ENCODE measurements around the gene HIPK2. TPM values are rescaled to one million over a fixed set of nuclear protein-coding genes. Genes with fewer than 3 reads are reported as not detected.

Gene HIPK2
- total and polyA plus RNA-seq, 2 donors, result 8.5 to 9.8 TPM

GRCh38 chr7:139753081-139753692, 24.6 kb downstream of the HIPK2 start:
- 61% methylated on average over 7 of the region's 7 CpGs for WGBS
- no peaks in the 10 kb centered on the region for H3K4me1 ChIP-seq (ENCODE audit: insufficient read depth)
- no peaks in the 10 kb centered on the region for H3K36me3 ChIP-seq (ENCODE audit: insufficient read depth)
- DNase-seq (ENCODE audit: extremely low spot score), result no peak
- H3K27ac ChIP-seq (ENCODE audit: low read depth), result no peak overlapping the region
- H3K4me3 ChIP-seq (ENCODE audit: low read depth, low read length), result no peak overlapping the region

- DNase-seq (ENCODE audit: extremely low spot score), result no peak
- H3K27ac ChIP-seq (ENCODE audit: low read depth), result no peak overlapping the region
- H3K36me3 ChIP-seq (ENCODE audit: insufficient read depth), result no peaks in the 10 kb centered on the region
- no peaks in the 10 kb centered on the region for H3K4me1 ChIP-seq (ENCODE audit: insufficient read depth)
- WGBS, result 69% methylated on average over 5 of the region's 5 CpGs
- no peak overlapping the region for H3K4me3 ChIP-seq (ENCODE audit: low read depth, low read length)
These were observed 25.2 kb downstream of the HIPK2 start for GRCh38 chr7:139752604-139753003.

GRCh38 chr7:139752148-139752547, 25.6 kb downstream of the HIPK2 start:
- 79% methylated on average over 5 of the region's 5 CpGs for WGBS
- Histone ChIP-seq H3K36me3 (ENCODE audit: insufficient read depth) (no peaks in the 10 kb centered on the region), H3K4me1 (ENCODE audit: insufficient read depth) (no peaks in the 10 kb centered on the region), H3K27ac (ENCODE audit: low read depth) (no peak overlapping the region), H3K4me3 (ENCODE audit: low read depth, low read length) (no peak overlapping the region)
- no peak for DNase-seq (ENCODE audit: extremely low spot score)

- no peaks in the 10 kb centered on the region for H3K4me1 ChIP-seq (ENCODE audit: insufficient read depth)
- WGBS, result 95% methylated on average over 6 of the region's 6 CpGs
- H3K4me3 ChIP-seq (ENCODE audit: low read depth, low read length), result no peak overlapping the region
- H3K27ac ChIP-seq (ENCODE audit: low read depth), result no peak overlapping the region
- no peaks in the 10 kb centered on the region for H3K36me3 ChIP-seq (ENCODE audit: insufficient read depth)
- no peak for DNase-seq (ENCODE audit: extremely low spot score)
These were observed 27.2 kb downstream of the HIPK2 start for GRCh38 chr7:139750459-139751095.

- DNase-seq (ENCODE audit: extremely low spot score), result no peak
- H3K36me3 ChIP-seq (ENCODE audit: insufficient read depth), result no peaks in the 10 kb centered on the region
- H3K4me3 ChIP-seq (ENCODE audit: low read depth, low read length), result no peak overlapping the region
- WGBS, result 95% methylated on average over 10 of the region's 10 CpGs
- no peak overlapping the region for H3K27ac ChIP-seq (ENCODE audit: low read depth)
- no peaks in the 10 kb centered on the region for H3K4me1 ChIP-seq (ENCODE audit: insufficient read depth)
These were observed 28.3 kb downstream of the HIPK2 start for GRCh38 chr7:139749545-139749944.

- DNase-seq (ENCODE audit: extremely low spot score), result no peak
- H3K36me3 ChIP-seq (ENCODE audit: insufficient read depth), result no peaks in the 10 kb centered on the region
- no peaks in the 10 kb centered on the region for H3K4me1 ChIP-seq (ENCODE audit: insufficient read depth)
- H3K27ac ChIP-seq (ENCODE audit: low read depth), result no peak overlapping the region
- 90% methylated on average over 5 of the region's 5 CpGs for WGBS
- no peak overlapping the region for H3K4me3 ChIP-seq (ENCODE audit: low read depth, low read length)
These were observed 28.9 kb downstream of the HIPK2 start for GRCh38 chr7:139748941-139749340.

- no peaks in the 10 kb centered on the region for H3K36me3 ChIP-seq (ENCODE audit: insufficient read depth)
- no peaks in the 10 kb centered on the region for H3K4me1 ChIP-seq (ENCODE audit: insufficient read depth)
- DNase-seq (ENCODE audit: extremely low spot score), result no peak
- WGBS, result 86% methylated on average over 9 of the region's 9 CpGs
- no peak overlapping the region for H3K27ac ChIP-seq (ENCODE audit: low read depth)
- H3K4me3 ChIP-seq (ENCODE audit: low read depth, low read length), result no peak overlapping the region
These were observed 29.4 kb downstream of the HIPK2 start for GRCh38 chr7:139748373-139748765.

GRCh38 chr7:139747662-139748372, 30.0 kb downstream of the HIPK2 start:
- Histone ChIP-seq H3K36me3 (ENCODE audit: insufficient read depth) (no peaks in the 10 kb centered on the region), H3K27ac (ENCODE audit: low read depth) (no peak overlapping the region), H3K4me3 (ENCODE audit: low read depth, low read length) (no peak overlapping the region), H3K4me1 (ENCODE audit: insufficient read depth) (no peaks in the 10 kb centered on the region)
- DNase-seq (ENCODE audit: extremely low spot score), result no peak
- 95% methylated on average over 13 of the region's 13 CpGs for WGBS

- 88% methylated on average over 8 of the region's 8 CpGs for WGBS
- DNase-seq (ENCODE audit: extremely low spot score), result no peak
- H3K27ac ChIP-seq (ENCODE audit: low read depth), result no peak overlapping the region
- H3K4me3 ChIP-seq (ENCODE audit: low read depth, low read length), result no peak overlapping the region
- H3K36me3 ChIP-seq (ENCODE audit: insufficient read depth), result no peaks in the 10 kb centered on the region
- H3K4me1 ChIP-seq (ENCODE audit: insufficient read depth), result no peaks in the 10 kb centered on the region
These were observed 31.1 kb downstream of the HIPK2 start for GRCh38 chr7:139746652-139747051.

GRCh38 chr7:139745678-139746143, 32.1 kb downstream of the HIPK2 start:
- H3K4me3 ChIP-seq (ENCODE audit: low read depth, low read length), result no peak overlapping the region
- H3K36me3 ChIP-seq (ENCODE audit: insufficient read depth), result no peaks in the 10 kb centered on the region
- DNase-seq (ENCODE audit: extremely low spot score), result no peak
- no peak overlapping the region for H3K27ac ChIP-seq (ENCODE audit: low read depth)
- 28% methylated on average over 6 of the region's 6 CpGs for WGBS
- no peaks in the 10 kb centered on the region for H3K4me1 ChIP-seq (ENCODE audit: insufficient read depth)

GRCh38 chr7:139744768-139745677, 32.8 kb downstream of the HIPK2 start:
- Histone ChIP-seq H3K36me3 (ENCODE audit: insufficient read depth) (no peaks in the 10 kb centered on the region), H3K4me3 (ENCODE audit: low read depth, low read length) (no peak overlapping the region), H3K4me1 (ENCODE audit: insufficient read depth) (no peaks in the 10 kb centered on the region), H3K27ac (ENCODE audit: low read depth) (no peak overlapping the region)
- no peak for DNase-seq (ENCODE audit: extremely low spot score)
- 76% methylated on average over 18 of the region's 18 CpGs for WGBS

GRCh38 chr7:139743967-139744767, 33.6 kb downstream of the HIPK2 start:
- H3K36me3 ChIP-seq (ENCODE audit: insufficient read depth), result no peaks in the 10 kb centered on the region
- no peak overlapping the region for H3K4me3 ChIP-seq (ENCODE audit: low read depth, low read length)
- no peak overlapping the region for H3K27ac ChIP-seq (ENCODE audit: low read depth)
- no peaks in the 10 kb centered on the region for H3K4me1 ChIP-seq (ENCODE audit: insufficient read depth)
- no peak for DNase-seq (ENCODE audit: extremely low spot score)
- whole genome bisulfite sequencing, result 93% methylated on average over 10 of the region's 10 CpGs
